GM21737 (cell line): ENCODE data around the gene NEGR1.

Experiments used
- ATAC-seq: cut with Tn5 transposase; IDR thresholded peaks from one replicate; pipeline ENCODE4 v1.9.1; 2021; ENCODE audit warnings: mild to moderate bottlenecking, moderate library complexity; ENCODE audit not compliant: unreplicated experiment

The NEGR1 gene

DNA sequence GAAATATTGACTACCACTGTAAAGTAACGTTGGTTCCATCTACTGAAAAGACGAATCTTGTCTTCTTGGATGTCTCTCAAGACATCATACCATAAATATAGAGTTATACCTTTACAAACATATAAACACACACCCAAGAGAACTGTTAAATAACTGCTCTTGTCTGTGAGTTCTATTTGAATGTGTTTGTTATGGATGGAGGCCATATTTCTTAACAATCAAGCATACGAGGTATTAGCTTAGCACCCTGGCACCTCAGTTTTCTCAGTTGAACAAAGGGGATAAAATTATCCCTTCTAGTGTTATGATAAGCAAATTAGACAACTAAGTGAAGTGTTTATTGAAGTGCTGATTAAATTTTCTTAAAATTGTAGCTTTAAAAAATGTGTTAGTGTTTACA, 864.9 kb downstream of the NEGR1 start:
- ATAC-seq = no peak

DNA sequence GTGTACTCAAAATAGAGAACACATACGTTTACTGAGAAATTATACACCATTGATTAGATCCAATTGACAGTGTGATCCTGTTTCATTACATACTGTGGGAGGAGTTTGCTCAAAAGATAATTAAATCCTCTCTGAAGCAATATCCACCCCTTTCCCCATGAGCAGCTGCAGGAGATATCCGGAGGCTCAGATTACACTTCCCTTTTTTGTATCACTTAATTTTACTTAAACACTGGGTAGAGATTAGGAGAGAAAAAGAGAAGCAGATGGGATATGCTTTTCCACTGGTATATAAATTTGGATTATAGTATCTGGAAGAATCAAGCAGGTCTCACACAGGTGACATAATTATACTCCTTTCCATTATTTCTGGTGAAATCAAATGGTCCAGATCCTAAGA, 868.2 kb downstream of the NEGR1 start:
- ATAC-seq = no peak

DNA sequence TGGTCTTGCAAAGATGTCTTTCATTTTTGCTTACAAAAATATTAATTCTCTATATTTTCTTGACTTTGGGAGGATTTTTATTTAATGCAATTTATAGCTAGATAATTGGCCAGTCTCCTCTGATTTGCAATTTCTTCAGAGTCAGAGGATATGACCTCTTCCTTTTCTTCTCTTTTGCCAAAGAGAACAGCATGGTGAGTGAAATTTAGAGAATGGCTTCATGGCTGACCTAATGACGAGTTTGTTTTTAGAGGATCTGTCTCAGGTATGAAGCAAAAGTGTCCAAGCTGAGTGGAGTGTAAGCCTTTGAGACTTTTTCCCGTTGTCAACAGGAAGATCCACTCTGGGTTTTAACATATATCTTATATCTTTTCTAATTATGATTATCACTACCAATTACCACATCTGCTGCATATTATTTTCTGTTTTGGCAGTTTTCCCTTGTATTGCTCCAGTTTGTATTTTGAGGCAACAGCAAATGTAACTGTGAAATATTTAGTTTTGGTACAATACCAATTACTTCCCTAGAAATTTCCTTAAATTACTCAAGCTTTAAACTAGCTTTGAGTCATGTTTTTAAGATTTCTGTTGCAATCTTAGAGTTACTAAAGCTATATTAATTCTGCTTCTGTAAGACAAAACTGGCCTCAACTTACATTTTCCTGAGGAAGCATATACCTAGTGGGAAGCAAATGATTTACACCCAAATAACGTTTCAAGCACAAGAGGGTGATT, 868.7 kb downstream of the NEGR1 start:
- no peak for ATAC-seq

DNA sequence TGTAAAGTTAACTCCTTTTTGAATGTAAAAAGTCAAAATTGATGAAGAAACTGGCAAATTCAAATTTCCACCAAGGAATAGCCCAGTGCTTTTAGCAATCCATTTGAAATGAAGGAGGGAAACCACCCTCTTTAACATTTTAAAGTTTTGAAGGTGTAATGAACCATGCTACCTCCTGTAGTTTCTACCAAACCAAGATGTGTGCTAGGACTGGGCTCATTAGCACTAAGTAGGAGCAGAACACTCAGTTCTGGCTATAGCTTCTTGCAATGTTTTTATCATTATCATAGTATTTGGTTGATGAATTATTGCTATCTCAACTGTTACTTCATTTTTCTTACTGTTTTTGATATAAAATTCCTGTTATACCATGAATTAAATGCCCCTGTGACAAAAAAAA, 882.3 kb downstream of the NEGR1 start:
- ATAC-seq = no peak

DNA sequence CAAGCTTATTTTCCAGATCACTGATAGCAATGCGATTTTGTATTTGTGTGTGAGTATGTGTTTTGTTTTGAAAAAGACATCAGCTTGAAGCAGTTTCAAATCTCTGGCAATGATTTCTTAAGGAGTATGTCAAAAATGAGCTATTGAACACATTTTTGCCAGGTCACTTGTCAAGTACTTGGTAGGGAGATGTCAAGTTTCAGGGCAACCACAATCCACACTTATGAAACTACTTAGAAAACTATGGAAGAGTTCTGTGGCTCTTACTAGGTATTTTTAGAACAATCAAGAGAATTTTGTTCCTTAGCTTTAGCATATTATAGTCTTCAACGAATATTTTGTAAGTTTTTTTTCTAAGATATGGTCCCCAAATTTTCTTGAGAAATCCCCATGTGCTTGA, 882.7 kb downstream of the NEGR1 start:
- no peak for ATAC-seq

DNA sequence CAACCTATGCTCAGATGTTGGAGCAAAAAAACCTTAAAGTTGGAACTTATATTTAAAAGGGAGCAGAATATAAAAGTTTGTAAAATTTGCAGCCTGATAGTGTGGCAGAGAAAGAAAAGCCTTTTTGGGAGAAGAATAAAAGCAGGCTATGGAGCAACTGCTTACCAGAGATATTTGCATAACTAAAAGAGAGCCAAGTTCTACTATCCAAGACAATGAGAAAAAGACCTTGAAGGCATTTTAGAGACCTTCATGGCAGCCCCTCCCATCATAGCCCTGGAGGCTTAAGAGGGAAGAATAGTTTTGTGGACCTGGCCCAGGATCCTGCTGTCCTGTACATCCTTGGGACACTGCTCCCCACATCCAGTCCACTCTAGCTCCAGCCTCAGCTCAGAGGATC, 889.0 kb downstream of the NEGR1 start:
- ATAC-seq = no peak

DNA sequence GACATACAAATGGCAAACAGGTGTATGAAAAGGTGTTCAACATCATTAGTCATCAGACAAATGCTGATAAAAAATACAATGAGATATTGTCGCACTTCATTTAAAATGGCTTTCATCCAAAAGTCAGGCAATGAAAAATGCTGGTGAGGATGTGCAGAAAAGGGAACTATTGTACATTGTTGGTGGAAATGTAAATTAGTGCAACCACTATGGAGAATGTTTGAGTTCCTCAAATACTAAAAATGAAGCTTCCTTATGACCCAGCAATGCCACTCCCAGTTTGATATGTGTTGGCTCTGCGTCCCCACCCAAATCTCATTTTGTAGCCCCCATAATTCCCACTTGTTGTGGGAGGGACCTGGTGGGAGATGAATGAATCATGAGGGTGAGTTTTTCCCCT, 891.8 kb downstream of the NEGR1 start:
- ATAC-seq = no peak

DNA sequence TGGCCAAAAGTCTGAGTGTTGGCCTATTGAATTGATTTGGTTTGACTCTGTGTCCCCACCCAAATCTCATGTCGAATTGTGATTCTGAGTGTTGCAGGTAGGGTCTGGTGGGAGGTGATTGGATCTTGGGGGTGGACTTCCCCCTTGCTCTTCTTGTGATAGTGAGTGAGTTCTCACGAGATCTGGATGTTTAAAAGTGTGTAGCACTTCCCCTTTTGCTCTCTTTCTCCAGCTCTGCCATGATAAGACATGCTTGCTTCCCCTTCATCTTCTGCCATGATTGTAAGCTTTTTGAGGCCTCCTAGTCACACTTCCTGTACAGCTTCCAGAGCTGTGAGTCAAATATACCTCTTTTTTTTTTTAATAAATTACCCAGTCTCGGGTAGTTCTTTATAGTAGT, 904.5 kb downstream of the NEGR1 start:
- no peak for ATAC-seq

DNA sequence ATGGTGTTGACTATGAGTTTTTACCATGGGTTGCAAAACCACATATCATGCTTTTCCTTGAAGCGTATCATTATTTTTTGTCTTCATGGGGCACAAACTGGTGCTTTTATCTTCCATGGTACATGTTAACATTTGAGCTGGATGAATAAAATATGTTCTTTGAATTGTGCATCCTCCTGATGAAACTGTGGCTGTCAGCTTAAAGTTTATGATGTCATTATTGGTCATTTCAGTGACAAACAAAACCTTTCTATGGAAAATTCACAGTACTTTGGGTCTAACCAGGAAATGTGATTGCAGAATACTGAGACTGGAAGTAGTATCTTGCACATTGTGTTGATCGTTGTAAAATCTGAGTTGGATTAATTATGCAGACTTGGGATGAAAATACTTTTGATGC, 909.8 kb downstream of the NEGR1 start:
- no peak for ATAC-seq

DNA sequence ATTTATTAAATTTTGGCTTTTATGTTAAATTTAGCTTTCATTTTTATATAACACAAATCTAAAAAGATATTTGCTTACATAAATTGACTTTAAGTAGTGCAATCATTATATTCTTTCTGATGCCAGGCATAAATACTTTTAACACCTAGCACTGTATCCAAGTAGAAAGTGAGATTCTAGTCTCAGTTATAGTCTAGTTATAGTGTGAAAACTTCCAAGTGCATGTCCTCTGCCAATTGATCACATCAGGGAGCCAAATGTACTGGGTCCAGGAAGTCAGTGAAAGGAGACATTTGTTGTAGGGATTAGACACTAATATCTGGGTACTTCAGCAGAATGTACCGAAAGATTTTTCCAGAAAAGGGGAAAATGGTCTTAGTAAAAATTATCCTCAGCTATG, 910.8 kb downstream of the NEGR1 start:
- no peak for ATAC-seq

DNA sequence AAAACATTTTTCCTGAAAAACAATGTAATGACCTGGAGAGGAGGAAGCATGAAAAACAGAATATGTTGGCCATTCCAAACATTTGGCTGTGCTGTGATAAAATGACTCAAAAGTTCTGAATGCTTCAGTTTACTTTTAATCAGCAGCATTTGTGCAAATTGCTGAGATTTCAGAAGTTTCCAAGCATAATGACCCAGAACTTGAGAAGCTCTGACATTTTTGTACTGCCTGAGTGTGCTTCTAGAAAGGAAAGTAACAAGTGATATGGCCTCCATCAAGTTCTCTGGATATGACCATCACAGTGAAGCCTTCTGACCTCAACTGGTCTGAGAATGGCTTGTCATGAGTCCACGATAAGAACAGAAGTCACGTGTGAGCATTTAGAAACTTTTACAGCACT, 918.1 kb downstream of the NEGR1 start:
- no peak for ATAC-seq

DNA sequence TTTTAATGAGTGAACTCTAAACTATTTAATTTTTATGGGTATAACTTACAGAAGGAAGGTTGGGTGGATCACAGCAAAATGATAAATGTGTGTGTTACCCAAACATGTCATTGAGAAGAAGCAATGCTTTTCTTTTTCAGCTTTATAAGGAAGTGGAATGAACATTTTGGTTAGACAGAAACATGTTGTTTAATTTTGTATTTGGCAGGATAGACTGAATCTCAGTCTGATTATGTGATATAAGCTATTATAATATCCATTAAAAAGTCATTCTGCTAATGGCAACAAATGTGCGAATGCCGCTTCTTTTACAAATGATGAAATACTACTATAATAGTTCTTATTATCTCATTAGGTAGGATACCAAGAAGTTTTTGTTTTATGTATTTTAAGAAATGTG, 919.6 kb downstream of the NEGR1 start:
- ATAC-seq = no peak

DNA sequence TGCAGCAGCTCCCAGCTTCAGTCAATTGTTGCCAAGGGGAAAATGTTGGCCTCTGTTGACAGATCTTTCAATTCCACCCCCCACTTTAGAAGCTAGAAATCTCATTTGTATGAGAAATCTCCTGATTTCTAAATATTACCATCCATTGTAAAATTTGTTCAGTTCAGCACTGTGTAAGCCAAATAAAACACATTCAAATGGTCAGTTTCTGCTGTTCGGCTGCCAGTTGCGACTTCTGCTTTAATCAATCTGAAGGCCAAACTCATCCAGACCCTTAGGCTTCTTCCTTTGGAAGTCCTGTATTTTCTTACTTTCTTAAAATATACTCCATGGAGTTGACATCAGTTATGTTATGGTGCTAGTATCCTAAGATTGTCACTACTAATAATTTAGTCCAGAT, 920.3 kb downstream of the NEGR1 start:
- no peak for ATAC-seq

DNA sequence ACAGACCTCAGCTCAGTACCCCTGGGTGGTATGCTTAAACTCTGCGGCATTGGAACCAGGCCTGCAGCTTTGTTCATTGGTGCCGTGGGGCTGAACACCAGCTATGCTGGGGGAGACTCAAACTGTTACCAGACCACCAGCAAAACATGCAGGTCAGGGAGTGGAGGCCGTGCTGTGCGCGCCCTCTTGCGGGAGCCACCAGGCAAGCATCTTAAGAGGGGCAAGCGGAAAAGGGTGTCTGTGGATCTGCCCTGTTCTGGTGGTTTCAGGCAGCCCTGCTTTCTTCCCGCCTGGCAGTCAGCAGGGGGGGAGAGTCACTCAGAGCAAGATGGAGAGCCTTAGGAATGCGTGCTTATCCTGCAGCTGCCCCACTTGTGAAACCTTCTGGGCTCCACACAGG, 924.6 kb downstream of the NEGR1 start:
- no peak for ATAC-seq

DNA sequence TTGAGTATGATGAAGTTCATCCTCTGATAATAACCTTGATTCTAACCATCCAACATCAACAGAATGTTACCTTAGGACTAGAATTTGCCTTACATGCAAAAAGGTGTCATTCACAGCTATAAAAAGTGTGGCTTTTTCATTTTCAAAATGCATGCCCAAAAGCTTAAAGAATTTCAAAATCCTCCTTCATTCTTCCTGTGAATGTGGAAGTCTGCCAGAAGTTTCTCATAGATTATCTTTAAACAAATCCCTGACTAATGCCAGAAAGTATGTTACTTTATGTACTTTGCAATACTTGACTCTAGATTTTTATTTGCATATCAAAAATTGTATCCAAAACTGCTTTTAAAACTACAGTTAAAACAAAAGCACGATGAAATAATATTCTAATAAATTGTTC, 930.9 kb downstream of the NEGR1 start:
- no peak for ATAC-seq

DNA sequence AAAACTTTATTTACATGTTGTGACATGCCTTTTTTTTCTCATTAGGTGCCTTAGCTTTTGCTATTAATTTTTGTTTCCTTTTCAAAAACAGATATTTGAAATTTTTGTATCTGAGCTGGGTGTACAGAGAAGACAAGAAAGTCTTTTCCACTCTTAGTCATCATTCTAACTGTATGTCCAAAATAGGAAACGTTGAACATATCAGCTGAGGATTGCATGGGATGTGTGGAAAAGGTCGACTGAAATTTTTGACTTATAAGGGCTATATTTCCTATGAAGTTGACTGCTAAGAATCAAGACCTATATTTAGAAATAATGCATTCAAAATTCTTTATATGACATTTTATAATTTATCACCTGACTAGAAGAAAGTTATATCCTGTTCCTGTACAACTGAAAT, 931.5 kb downstream of the NEGR1 start:
- no peak for ATAC-seq

DNA sequence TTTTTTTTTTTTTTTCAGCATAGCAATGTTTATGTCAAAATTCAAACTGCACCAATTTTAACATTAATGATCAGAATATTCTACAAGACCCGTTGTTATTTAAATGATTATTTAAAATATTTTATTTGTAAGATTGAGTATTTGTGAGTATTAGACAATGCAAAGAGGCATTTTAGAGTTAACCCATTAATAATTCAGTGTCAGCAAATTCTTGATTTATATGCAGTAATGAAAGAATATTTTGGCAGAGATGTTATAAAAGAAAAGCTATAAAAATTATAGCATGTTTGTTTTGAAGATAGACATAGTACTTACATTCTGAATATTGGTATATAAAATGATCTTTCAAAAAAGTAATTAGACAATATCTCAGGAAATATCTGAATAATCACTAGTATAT, 932.0 kb downstream of the NEGR1 start:
- no peak for ATAC-seq
